NOMO-1 treated with dmso at 0.1 percent for 144 hours (cell line): ENCODE results near the gene PRKAR1B.

ENCODE experiments used
- DNase-seq: peaks from one replicate; lab custom pipeline; 2025; ENCODE audit not compliant: unreplicated experiment; lab: John Stamatoyannopoulos, UW

Gene PRKAR1B

DNA sequence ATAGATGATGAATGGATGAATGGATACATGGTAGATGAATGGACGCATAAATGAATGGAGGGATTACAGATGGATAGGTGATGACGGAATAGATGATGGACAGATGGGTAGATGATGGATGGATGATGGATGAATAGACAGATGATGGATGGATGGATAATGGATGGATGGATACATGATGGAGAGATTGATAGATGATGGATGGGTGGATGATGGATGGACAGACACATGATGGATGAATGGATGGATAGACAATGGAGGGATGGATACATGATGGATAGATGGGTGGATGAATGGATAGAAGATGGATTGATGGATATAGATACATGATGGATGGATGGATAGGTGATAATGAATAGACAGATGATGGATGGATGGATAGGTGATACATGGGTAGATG lies 198.6 kb downstream of the PRKAR1B start:
- DNase-seq: no peak

DNA sequence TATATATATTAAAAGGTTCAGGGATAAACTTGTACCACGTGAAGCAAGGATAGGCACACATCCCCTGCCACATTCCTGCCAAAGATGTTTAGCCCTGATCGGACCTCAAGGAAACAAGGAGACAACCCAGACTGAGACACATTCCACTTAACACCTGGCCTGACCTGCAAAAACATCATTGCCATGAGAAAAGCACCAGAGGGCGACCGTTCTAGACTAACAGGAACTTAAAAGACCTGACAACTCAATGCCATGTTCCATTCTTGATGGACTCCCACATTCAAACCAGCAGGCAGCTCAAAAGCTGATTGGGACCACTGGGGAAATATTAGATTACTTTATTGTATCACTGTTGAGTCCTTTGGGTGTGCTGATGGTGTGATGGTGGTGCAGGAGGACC lies 199.4 kb downstream of the PRKAR1B start:
- DNase-seq: no peak

DNA sequence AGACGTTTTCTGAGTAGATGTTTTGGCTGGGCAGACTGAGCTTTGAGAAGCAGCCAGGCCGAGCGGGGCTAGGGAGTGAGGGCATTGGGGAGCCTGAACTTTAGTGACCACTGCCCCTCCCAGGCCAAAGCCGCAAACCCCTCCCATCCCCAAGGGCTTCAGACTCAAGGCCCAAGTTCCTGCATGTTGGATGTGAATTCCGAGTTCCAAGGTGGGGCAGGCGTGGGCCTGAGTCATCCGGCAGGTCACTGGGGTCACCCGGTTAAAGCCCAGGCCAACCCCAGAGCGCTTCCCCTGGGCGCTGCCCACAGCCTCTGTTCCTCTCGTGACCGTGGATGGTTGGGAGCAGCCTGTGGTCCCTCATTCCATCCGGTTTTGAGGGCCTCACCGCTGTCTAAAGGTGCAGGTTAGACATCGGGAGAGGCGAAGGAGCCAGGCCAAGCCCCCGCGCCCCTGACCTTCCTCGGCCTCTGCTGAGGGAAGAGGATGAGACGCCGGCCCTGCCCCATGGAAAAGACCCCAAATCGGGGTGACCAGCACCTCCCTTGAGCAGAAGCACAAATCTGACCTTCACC lies 200.5 kb downstream of the PRKAR1B start:
- no peak for DNase-seq

DNA sequence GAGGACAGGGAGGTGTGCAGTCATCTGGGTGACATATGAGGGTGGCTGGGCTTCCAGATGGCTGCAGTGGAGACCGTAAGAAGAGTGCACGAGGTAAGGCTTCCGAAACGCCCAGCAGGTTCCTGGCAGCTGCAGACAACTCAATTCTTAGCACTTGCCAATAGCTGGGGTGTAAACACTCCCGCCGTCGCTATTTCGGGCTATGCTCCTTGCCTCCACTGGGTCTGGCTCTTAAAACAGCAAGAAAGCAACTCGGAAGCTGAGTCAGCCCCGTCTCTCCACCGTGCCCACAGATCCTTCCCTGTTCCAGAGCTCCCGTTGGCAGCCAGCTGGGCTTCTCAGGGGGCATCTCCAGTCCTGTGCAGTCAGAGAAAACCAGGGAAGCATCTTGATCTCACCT lies 201.3 kb downstream of the PRKAR1B start:
- DNase-seq: no peak

DNA sequence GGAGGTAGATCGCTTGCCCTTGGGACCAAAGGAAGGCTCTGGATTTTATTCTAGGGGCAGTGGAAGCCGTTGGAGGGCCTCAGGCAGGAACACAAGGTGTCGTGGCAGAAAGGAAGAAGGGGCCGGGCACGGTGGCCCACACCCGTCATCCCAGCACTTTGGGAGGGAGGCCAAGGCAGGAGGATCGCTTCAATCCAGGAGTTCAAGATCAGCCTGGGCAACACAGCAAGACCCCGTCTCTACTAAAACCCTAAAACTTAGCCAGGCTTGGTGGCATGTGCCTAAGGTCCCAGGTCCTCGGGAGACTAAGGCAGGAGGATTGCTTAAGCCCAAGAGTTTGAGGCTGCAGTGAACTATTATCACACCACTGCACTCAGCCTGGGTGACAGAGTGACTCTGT lies 202.3 kb downstream of the PRKAR1B start:
- no peak for DNase-seq

DNA sequence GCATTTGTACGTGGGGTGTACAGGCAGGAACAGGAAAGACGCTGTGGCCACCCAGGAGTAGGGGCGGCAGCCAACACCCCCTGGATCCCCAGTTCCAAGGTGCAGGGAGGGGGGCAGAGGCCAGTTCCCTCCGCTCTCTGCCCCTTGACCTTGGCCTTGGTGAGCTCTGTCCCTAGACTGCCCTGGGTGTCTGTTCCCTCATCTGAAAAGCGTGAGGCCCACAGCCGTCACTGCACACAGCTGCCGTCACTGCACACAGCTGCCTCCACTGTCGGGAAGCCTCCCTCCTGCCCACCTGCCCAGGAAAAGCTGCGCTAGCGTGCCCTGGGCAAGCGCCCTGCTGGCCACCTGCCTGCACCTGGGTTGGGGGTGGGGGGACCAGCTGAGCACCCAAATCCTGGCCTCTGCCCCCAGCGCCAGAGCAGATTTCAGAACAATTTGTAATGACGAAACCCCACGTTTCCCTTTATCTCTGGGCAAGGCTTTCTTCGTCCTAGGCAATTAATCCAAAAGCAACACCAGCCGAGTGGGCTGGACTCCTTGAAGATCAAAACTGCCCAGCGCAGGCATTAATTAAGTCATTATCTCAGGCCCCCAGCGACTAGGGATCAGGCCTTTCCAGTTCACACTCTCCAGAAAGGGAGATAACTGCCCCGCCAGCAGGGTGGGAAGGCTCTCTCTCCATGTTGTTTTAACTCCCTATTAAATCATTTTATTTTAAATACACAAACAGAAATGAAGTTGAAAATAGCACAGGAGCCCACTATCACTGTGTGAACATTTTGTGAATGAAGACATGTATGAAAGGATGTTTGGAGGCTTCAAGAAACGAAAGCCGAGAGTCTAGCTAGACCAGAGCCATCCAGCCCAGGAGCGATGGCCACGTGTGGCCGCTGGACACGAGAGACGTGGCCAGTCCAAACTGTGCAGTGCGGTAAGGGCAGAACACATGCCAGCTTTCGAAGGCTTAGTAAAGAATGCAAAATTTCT lies 203.4 kb downstream of the PRKAR1B start:
- no peak for DNase-seq

DNA sequence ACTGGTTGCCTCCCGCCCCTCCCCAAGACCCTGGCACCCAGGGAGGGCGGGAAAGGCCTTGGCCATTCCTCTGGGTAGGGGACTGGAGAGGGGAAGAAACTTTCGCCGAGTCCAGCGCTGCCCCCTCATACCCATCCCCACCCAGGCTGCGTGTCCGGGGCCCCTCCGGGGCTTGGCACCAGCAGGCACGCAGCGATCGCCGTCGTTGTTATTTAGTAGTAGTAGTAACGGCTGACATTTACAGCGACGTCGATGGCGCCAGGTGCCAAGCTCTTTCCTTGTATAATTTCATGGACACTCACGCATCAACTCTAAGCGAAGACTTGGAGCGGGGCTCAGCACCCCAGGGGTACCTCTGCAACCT lies 204.1 kb downstream of the PRKAR1B start:
- no peak for DNase-seq

DNA sequence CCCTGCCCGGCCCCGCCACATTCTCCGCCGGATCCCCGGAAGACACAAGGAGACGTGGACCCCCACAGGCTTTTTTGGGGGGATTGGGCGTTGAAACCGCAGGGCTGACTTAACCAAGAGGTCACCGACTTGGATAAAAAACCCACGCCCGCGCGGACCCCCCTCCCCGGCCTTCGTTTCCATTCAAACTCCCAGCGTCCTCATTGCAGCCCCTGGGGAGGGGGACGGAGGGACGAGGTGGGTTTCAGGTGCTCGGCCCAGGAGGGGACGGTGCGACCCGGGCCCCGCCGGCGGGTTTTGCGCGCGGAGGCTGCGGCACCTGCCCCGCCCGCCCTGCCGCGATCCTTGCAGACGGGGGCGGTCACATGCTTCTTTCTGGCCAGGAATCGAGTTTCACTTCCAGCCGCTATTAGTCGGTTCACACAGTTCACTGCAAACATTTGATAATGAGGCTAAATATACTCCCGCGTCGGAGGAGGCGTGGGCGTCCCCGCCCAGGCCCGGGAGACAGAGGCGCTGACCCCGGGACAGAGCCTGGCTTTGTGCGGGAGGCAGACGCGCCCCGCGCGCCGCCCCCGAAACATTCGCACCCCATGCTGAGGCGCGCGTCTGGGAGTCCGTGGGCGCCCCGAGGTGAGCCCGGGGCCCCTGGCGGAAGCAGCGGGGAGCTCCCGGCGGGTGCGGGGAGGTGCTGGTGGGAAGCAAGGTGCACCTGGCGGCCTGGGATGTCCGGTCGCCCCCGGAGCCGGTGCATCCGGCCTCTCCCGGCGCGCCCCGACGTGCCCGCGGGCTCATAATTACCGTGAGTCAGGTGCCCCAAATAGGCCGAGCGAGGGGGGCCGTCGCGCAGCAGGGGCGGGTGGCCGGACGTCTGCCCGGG lies 204.8 kb downstream of the PRKAR1B start:
- peak; percentile 62 for DNase-seq

DNA sequence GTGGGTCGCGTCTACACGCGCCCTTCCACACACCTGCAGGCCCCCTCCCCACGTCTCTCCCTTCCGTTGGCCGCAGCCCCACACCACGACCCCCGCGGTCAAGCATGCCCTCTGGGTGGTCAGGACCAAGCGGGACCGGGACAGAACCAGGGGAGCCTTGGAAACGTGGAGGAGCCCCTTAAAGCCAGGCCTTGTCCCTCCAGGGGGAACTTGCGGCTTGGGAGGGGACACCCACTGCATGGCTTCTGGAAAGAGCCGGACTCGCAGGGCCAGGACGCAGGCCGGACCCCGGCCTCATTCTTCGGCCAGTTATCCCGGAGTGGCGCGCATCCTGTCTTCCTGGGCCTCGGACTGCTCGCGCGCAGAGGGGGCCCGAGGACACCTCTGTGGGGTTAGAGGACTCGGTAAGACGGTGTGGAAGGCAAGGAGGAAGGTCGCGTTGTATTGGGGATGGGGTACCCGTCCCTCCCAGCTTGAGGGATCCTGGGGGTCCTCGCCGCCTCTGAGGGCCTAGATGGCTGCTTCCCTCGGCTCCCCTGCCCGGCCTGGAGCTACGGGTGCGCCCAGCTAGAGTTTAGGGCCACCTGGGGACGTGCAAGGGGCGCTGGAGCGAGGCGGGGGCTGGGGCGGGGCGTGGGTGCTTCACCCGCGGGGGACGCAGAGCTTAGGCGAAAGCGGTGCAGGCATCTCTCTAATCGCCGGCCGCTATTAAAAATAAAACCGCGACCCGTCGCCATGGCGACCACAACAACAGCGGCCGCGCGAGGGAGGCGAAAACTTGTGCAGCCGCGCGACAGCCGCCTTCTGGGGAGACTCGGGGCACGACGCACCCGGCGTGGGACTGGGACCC lies 205.6 kb downstream of the PRKAR1B start:
- DNase-seq: no peak

DNA sequence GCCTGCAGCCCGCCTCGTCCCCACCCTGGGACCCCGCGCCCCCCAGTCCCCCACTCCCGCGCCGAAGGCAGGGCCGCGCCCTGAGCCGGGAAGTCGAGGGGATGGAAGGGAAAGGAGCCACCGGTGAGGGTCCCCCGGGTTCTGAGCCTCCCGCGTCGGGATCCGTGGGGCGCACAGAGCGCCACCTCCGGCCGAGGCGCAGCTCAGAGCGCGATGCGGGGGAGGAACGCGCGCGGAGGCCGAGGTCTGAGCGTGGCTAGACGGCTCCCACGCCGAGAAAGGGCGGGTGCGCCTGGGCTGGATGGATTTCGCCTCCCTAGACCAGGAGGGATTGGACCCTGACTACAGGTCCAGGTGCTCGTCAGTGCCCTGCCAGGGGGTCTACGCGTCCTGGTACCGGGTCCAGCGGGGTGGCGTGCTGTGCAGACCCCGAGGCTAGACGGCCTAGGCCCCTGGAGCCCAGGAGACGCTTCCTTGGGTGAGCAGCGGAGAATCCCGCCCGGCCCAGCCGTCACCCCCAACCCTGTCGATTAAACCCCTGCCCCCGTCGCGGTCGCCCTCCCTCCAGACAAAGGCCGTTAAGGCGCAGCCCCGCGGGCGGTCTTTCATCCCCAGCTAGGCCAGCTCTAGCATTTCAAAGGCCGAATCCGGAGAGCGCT lies 206.4 kb downstream of the PRKAR1B start:
- DNase-seq: no peak

DNA sequence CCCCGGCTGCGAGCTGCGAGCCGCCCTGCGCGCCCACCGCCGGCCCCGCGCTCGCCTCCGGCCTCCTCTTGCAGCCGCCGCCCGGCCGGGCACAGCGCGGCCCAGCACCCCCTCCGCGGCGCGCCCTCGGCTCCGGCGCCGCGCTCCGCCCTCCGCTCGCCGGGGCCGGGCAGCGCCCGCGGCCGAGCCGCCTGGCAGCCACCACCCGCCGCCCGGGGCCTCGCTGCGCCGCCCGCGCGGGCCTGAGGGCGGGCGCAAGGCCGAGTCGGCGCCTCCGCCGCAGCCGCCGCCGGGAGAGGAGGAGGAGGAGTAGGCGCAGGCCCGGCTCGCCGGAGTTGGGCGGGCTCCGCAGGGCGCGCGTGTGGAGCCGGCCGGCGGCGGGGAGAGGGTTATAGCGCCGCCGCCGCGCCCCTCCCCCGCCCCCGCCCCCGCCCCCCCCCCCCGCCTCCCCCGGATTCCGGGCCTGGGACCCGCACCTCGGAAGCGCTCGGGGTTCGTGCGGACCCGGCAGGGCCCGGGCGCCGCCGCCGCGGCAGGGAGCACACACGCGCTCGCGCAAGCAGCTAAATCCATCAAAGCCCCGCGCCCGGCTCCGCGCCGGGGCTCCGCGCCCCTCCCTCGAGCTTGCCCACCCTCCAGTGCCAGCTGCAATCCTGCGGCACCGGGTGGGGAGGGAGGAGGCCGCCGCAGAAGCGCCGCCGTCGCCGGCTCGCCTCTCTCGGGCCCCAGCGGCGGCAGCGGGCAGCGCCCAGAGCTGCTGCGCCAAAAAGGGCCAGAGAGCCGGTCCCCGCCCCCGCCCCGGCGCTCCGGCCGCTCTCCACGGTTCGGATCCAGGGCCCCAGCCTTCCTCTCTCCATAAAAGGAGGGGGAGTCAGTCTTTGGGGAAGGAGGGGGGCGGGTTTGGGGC lies 207.3 kb downstream of the PRKAR1B start, which contains the start of gene PDGFA:
Gene PDGFA (minus strand): TSS at position 363 of the 907 bp plus-strand sequence. CDS start 845 bp downstream, outside the sequence.
- peak; percentile 28 for DNase-seq

DNA sequence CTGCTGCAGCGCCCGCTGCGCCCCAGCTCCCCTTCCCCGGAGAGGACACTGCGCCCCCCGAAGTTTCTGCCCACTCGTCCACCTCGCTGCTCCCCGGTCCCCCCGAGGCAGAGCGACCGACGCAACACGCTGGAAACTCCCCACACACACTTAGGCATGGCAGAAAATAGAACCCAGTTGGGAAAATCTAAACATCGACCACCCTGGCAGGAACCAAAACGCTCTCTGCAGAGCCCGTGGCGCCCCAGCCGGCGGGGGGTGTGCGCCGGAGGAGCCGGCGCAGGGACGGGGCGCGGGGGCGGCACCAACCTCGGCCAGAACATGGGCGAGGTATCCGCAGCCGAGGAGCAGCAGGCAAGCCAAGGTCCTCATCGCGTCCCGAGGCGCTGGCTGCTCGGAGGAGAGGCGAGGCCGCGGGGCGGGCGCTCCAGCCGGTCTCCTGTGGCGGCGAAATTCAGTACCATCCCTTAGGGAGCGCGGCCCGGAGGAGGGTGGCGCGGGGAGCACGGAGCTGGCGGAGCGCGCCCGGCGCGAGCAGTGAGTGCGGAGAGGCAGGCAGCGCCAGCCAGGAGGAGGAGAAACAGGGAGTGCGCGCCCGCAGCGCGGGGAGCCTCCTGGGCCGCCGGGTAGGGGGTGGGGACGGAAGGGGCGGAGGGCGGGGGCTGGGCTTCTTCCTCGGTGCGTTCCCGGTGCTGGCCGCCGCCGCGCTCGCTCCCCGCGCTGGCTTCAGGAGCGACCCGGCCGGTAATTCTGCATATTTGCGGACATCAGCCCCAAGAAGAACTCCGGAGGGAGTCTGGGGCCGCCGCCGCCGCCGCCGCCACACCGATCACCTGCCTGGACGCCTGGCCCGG lies 208.2 kb downstream of the PRKAR1B start:
- DNase-seq: no peak

DNA sequence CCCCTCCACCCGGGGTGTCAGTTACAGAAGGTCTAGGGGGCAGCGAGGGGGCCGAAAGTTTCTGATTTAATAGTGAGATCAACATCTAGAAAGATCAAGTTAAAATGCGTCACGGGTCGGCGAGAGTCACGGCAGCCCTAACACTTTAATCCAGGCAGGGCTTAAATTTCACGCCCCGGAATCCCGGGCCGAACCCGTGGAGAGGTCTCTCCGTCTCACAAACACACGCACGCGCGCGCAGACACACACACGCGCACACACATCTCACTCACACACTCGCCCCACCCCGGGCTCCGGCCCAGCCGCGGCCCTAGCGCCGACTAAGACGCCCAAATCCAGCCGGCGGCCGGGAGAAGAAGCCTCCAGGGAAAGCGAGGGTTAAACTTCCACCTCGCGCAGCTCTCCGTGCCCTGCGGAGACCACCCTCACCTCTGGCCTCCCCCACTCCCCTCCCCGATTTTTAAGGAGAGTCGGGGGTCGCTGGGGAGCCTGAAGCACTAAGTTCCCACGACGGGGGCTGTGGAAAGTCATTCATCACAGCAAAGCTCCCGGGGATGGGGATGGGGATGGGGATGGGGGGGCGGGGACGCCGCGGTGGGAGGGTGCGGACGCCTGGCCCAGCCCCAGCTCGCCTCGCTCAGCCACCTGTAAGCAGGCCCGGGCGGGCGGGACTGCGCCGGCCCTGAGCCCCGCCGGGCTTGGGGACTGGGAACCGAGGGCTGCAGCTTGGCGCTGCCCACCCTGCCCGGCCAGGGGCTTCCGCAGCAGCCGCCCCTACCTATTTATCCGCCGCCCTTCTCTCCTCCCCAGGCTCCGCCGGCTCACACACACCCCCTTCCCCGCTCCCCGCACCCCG lies 209.1 kb downstream of the PRKAR1B start:
- no peak for DNase-seq

DNA sequence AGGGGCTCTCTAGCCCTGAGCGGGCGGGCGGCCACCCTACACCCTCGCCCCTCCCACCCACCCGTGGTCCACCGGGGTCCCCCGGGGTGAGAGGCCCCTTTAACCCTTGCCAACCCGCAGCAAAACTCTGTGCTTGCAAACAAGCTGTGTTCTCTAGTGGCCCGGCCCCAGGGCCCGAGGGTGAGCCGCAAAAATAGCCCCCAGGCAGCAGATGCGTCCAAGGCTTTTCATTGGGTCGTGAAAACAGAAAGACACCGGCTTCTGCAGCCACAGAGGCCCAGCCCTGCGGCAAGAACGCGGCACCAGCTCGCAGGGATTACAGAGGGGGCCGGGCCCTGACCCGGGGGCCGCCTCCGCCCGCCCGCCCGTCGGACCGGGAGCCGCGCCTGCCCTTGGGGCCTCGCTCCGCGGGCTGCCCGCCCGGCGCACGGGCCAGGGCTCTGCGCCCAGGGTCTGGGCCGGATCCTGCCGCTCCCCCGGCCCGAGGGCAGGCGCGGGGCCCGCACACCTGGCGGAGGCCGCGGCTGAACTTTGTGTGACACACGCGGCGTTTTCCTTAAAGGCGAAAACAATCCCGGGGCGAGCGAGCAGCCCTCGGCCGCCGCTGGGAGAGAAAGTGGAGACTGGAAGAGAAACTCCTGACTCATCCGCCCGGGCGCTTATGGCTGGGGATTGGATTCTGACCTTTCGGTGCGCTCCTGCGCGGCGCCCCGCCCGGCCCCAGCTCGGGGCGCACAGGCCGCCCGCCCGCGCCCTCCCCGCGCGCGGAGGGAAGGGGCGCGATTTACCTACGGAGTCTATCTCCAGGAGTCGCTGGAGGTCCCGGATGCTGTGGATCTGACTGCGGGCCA lies 210.2 kb downstream of the PRKAR1B start:
- no peak for DNase-seq

DNA sequence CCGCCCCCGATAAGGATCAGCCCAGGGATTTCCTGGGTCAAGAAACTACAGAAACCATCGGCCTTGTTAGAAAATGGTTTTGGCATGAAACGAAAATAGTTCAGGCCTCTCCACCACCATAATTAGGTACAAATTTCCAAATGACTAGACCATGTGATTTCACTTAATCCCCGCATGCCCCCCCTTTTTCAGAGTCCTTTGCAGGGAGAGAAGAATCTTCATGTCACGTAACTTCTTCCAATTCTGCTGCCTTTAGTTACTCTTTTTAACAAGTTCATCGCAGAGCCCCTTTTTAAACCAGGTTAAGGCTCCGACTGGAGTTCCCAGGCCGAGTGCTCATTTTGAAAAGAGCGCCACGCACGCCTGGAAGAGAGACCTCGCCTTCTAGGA lies 210.9 kb downstream of the PRKAR1B start:
- DNase-seq: no peak

DNA sequence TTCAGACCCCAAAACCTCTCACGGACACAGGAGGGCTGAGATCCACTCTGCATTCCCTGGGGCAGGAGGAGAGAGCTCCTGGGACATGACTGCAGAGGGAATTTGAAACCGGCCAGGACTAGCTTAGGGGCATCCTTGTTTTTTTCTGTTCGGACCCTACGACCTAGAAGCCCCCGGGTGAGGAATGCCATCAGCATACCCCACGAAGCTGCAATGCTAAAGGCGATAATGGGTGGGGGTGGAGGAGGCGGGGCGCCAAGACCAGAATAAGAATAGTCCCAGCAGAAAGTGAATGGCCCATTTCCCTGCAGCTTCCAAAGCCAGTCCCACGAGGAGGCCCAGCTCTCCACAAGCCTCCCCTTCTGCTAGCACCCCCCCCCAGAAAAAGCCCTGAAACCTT lies 211.5 kb downstream of the PRKAR1B start:
- no peak for DNase-seq
